Upper lobe of right lung (tissue), 1 donor: ENCODE data around the gene SARM1. TPM values are rescaled to one million over a fixed set of nuclear protein-coding genes. Genes with fewer than 3 reads are reported as not detected.
A peak's percentile ranks its signal among the peaks of the same experiment; 100 is the strongest.

Experiments
- ATAC-seq: fragments of 200-7000 bp; cut with Tn5 transposase; one replicate; pipeline ENCODE4 v1.9.1; 2020; ENCODE audit warnings: mild to moderate bottlenecking, moderate library complexity
- DNase-seq: peaks from one replicate; pipeline ENCODE4 v3.0.0-alpha.2; 2020
- H3K27ac ChIP-seq: fragments of 200-600 bp; one replicate; pipeline ENCODE4 v1.8.0; 2022
- H3K27me3 ChIP-seq: fragments of 200-600 bp; one replicate; pipeline ENCODE4 v1.8.0; 2022; ENCODE audit warnings: mild to moderate bottlenecking
- H3K36me3 ChIP-seq: fragments of 200-600 bp; one replicate; pipeline ENCODE4 v1.8.0; 2022
- H3K4me1 ChIP-seq: fragments of 200-600 bp; one replicate; pipeline ENCODE4 v1.8.0; 2022
- H3K4me3 ChIP-seq: fragments of 200-600 bp; one replicate; pipeline ENCODE4 v1.8.0; 2022; ENCODE audit warnings: mild to moderate bottlenecking
- H3K9me3 ChIP-seq: fragments of 200-600 bp; one replicate; pipeline ENCODE4 v1.8.0; 2022
- CTCF ChIP-seq: fragments of 200-600 bp; IDR thresholded peaks from one replicate; pipeline ENCODE4 v1.8.0; 2022; ENCODE audit warnings: antibody characterized with exemption
- intact Hi-C: fragments of 100-400 bp; cut with DNase I; formaldehyde crosslinking; loops from one replicate; pipeline ENCODE4 v1.11.0; 2022
- total RNA-seq: library from RNA; stranded (reverse); fragmentation: NEBNext Ultra II Directional; extraction: Animal tissue kit (Norgen Biotek cat#: 25700); gene quantifications from one replicate; pipeline ENCODE4 v1.2.1, GENCODE V29; 2021
- donor health status: DM: no; HTN: yes; CAD: no; lungs with severe emphysema.

SARM1 gene
- total RNA-seq, 1 donor from 2014 or later: 14.4 TPM

GRCh38 chr17:28364665-28365363 lies 6.7 kb upstream of the SARM1 start, which contains the start of gene SEBOX:
TSS of gene SEBOX (minus strand) at chr17:28365199. CDS start at chr17:28365151, 48 bp downstream.
- intact Hi-C loops: no loop called here
- H3K4me3 ChIP-seq: no peak within 1 kb of the TSS
- H3K9me3 ChIP-seq: no peaks in the 10 kb centered on the region
- ATAC-seq (no peak), DNase-seq (peak; percentile 54)
- no peaks in the 10 kb centered on the region for H3K27me3 ChIP-seq
- no peak for TF ChIP-seq CTCF
- H3K36me3 ChIP-seq: peaks cover 48% of the 10 kb centered on the region
- no peaks in the 10 kb centered on the region for H3K4me1 ChIP-seq
- H3K27ac ChIP-seq: no peak within 1 kb of the TSS

- H3K27ac ChIP-seq: no peak overlapping the region
- intact Hi-C loops: no loop called here
- H3K4me1 ChIP-seq: peaks cover 6% of the 10 kb centered on the region
- H3K4me3 ChIP-seq: no peak overlapping the region
- H3K9me3 ChIP-seq: no peaks in the 10 kb centered on the region
- H3K36me3 ChIP-seq: peaks cover 41% of the 10 kb centered on the region
- no peaks in the 10 kb centered on the region for H3K27me3 ChIP-seq
- DNase-seq (peak; percentile 41), ATAC-seq (no peak)
- no peak for TF ChIP-seq CTCF
These were observed 6.0 kb upstream of the SARM1 start for GRCh38 chr17:28365487-28365886.

- Histone ChIP-seq H3K4me1 (peaks cover 13% of the 10 kb centered on the region), H3K9me3 (no peaks in the 10 kb centered on the region), H3K4me3 (no peak overlapping the region), H3K27ac (no peak overlapping the region), H3K36me3 (peaks cover 30% of the 10 kb centered on the region), H3K27me3 (no peaks in the 10 kb centered on the region)
- peak; percentile 4 for TF ChIP-seq CTCF
- ATAC-seq: no peak
- no peak for DNase-seq
- intact Hi-C loops: no loop called here
These were observed 4.9 kb upstream of the SARM1 start for GRCh38 chr17:28366605-28367004.

- intact Hi-C loops: no loop called here
- Histone ChIP-seq H3K36me3 (peaks cover 18% of the 10 kb centered on the region), H3K27me3 (no peaks in the 10 kb centered on the region), H3K4me1 (peaks cover 22% of the 10 kb centered on the region), H3K27ac (no peak overlapping the region), H3K4me3 (no peak overlapping the region), H3K9me3 (no peaks in the 10 kb centered on the region)
- no peak for TF ChIP-seq CTCF
- DNase-seq (peak; percentile 57), ATAC-seq (no peak)
These were observed 3.7 kb upstream of the SARM1 start for GRCh38 chr17:28367641-28368305.

GRCh38 chr17:28368306-28368831 lies 3.1 kb upstream of the SARM1 start:
- peaks cover 13% of the 10 kb centered on the region for H3K36me3 ChIP-seq
- H3K9me3 ChIP-seq: no peaks in the 10 kb centered on the region
- peaks cover 28% of the 10 kb centered on the region for H3K4me1 ChIP-seq
- DNase-seq (peak; percentile 55), ATAC-seq (no peak)
- TF ChIP-seq CTCF: no peak
- no peaks in the 10 kb centered on the region for H3K27me3 ChIP-seq
- H3K4me3 ChIP-seq: no peak overlapping the region
- H3K27ac ChIP-seq: no peak overlapping the region
- intact Hi-C loops: no loop called here
